Duodenal mucosa (tissue), 2 donors: ENCODE results near the gene CHM.

Source experiments
- H3K27ac ChIP-seq: one replicate; pipeline ENCODE4 v1.7.0; 2013; ENCODE audit warnings: low read depth, low read length
- H3K27me3 ChIP-seq, 2 donors: one replicate each; pipeline ENCODE4 v1.7.0; 2013; ENCODE audit warnings: low read length in 2 of 2, control low read depth in 1 of 2; ENCODE audit not compliant: insufficient read depth in 2 of 2, control insufficient read depth in 1 of 2
- H3K36me3 ChIP-seq, 2 donors: one replicate each; pipeline ENCODE4 v1.7.0; 2013; ENCODE audit warnings: low read length in 2 of 2, control low read depth in 1 of 2; ENCODE audit not compliant: insufficient read depth in 2 of 2, control insufficient read depth in 1 of 2
- H3K4me1 ChIP-seq, 2 donors: one replicate each; pipeline ENCODE4 v1.7.0; 2013; ENCODE audit warnings: low read length in 2 of 2, control low read depth in 1 of 2; ENCODE audit not compliant: insufficient read depth in 2 of 2, control insufficient read depth in 1 of 2
- H3K4me3 ChIP-seq, 2 donors: one replicate each; pipeline ENCODE4 v1.7.0; 2013; ENCODE audit warnings: low read length in 2 of 2, low read depth in 1 of 2
- H3K9ac ChIP-seq, 2 donors: one replicate each; pipeline ENCODE4 v1.7.0; 2013; ENCODE audit warnings: low read length in 2 of 2, low read depth in 1 of 2
- H3K9me3 ChIP-seq, 2 donors: one replicate each; pipeline ENCODE4 v1.7.0; 2013; ENCODE audit warnings: low read length in 2 of 2, control low read depth in 1 of 2; ENCODE audit not compliant: control insufficient read depth in 1 of 2

The CHM gene

GRCh38 chrX:86047174-86047935, at the start of gene CHM:
Gene CHM (minus strand): TSS chrX:86047558. CDS start chrX:86047532, 26 bp downstream.
- H3K9ac ChIP-seq, result peak within 1 kb of the TSS; percentile 74 to 79
- no peaks in the 10 kb centered on the region for H3K9me3 ChIP-seq
- H3K27ac ChIP-seq, result peak within 1 kb of the TSS; percentile 61
- H3K4me1 ChIP-seq, result peaks cover 0 to 5% of the 10 kb centered on the region in 2 donors
- H3K36me3 ChIP-seq, result no peaks in the 10 kb centered on the region
- H3K27me3 ChIP-seq, result no peaks in the 10 kb centered on the region
- H3K4me3 ChIP-seq, result peak within 1 kb of the TSS; percentile 87 to 90

- no peak overlapping the region for H3K9ac ChIP-seq
- no peak overlapping the region for H3K27ac ChIP-seq
- H3K27me3 ChIP-seq, result no peaks in the 10 kb centered on the region
- H3K4me3 ChIP-seq, result no peak overlapping the region
- no peaks in the 10 kb centered on the region for H3K36me3 ChIP-seq
- H3K9me3 ChIP-seq, result no peaks in the 10 kb centered on the region
- H3K4me1 ChIP-seq, result no peaks in the 10 kb centered on the region
Observed at GRCh38 chrX:86078650-86079049, 31.3 kb upstream of the CHM start.

GRCh38 chrX:86066998-86067397, 19.6 kb upstream of the CHM start:
- no peaks in the 10 kb centered on the region for H3K4me1 ChIP-seq
- H3K27ac ChIP-seq, result no peak overlapping the region
- no peaks in the 10 kb centered on the region for H3K27me3 ChIP-seq

GRCh38 chrX:86061407-86061806, 14.0 kb upstream of the CHM start:
- no peak overlapping the region for H3K27ac ChIP-seq
- H3K4me3 ChIP-seq, result no peak overlapping the region
- H3K36me3 ChIP-seq, result no peaks in the 10 kb centered on the region
- H3K9me3 ChIP-seq, result no peaks in the 10 kb centered on the region
- H3K9ac ChIP-seq, result no peak overlapping the region
- H3K4me1 ChIP-seq, result no peaks in the 10 kb centered on the region
- no peaks in the 10 kb centered on the region for H3K27me3 ChIP-seq

More at GRCh38 chrX:86066998-86067397, 19.6 kb upstream of the CHM start:
- Histone ChIP-seq H3K4me3 (no peak overlapping the region), H3K9ac (no peak overlapping the region), H3K36me3 (no peaks in the 10 kb centered on the region), H3K9me3 (no peaks in the 10 kb centered on the region)

GRCh38 chrX:86051741-86052140, 4.4 kb upstream of the CHM start:
- Histone ChIP-seq H3K4me1 (no peaks in the 10 kb centered on the region), H3K36me3 (no peaks in the 10 kb centered on the region), H3K9ac (no peak overlapping the region), H3K27ac (no peak overlapping the region), H3K9me3 (no peaks in the 10 kb centered on the region), H3K4me3 (no peak overlapping the region), H3K27me3 (no peaks in the 10 kb centered on the region)

- Histone ChIP-seq H3K4me3 (peak overlapping the region; percentile 87 to 90), H3K27me3 (no peaks in the 10 kb centered on the region), H3K27ac (no peak overlapping the region), H3K9me3 (no peaks in the 10 kb centered on the region), H3K4me1 (peaks cover 0 to 5% of the 10 kb centered on the region in 2 donors), H3K9ac (peak overlapping the region; percentile 74 to 79), H3K36me3 (no peaks in the 10 kb centered on the region)
Observed at GRCh38 chrX:86047936-86048280, 550 bp upstream of the CHM start.

GRCh38 chrX:86044216-86044615, 3.1 kb downstream of the CHM start:
- no peak overlapping the region for H3K4me3 ChIP-seq
- no peak overlapping the region for H3K27ac ChIP-seq
- H3K27me3 ChIP-seq, result no peaks in the 10 kb centered on the region
- H3K4me1 ChIP-seq, result peaks cover 0 to 5% of the 10 kb centered on the region in 2 donors
- no peaks in the 10 kb centered on the region for H3K9me3 ChIP-seq
- no peaks in the 10 kb centered on the region for H3K36me3 ChIP-seq
- H3K9ac ChIP-seq, result no peak overlapping the region

GRCh38 chrX:86039625-86040568, 7.5 kb downstream of the CHM start:
- H3K9ac ChIP-seq, result no peak overlapping the region
- no peak overlapping the region for H3K27ac ChIP-seq
- no peaks in the 10 kb centered on the region for H3K36me3 ChIP-seq
- no peaks in the 10 kb centered on the region for H3K9me3 ChIP-seq
- H3K27me3 ChIP-seq, result no peaks in the 10 kb centered on the region
- no peaks in the 10 kb centered on the region for H3K4me1 ChIP-seq
- H3K4me3 ChIP-seq, result no peak overlapping the region

- Histone ChIP-seq H3K27me3 (no peaks in the 10 kb centered on the region), H3K4me1 (no peaks in the 10 kb centered on the region), H3K36me3 (no peaks in the 10 kb centered on the region), H3K9ac (no peak overlapping the region), H3K9me3 (no peaks in the 10 kb centered on the region), H3K27ac (no peak overlapping the region), H3K4me3 (no peak overlapping the region)
Observed at GRCh38 chrX:86033385-86033784, 14.0 kb downstream of the CHM start.

- Histone ChIP-seq H3K9ac (no peak overlapping the region), H3K36me3 (peaks cover 0 to 3% of the 10 kb centered on the region in 2 donors), H3K27me3 (no peaks in the 10 kb centered on the region), H3K9me3 (no peaks in the 10 kb centered on the region), H3K4me1 (no peaks in the 10 kb centered on the region), H3K27ac (no peak overlapping the region), H3K4me3 (no peak overlapping the region)
Observed at GRCh38 chrX:86028681-86029080, 18.7 kb downstream of the CHM start.
